KOPT-K1 (cell line): ENCODE results near the gene EYA3.

Experiments
- H3K27ac ChIP-seq: fragments of 200-600 bp; sonication (generic); 2 replicates; pipeline ENCODE4 v1.5.1; 2016; ENCODE audit warnings: antibody characterized with exemption, mild to moderate bottlenecking, low read depth, low read length; ENCODE audit not compliant: poor library complexity, severe bottlenecking
- H3K36me3 ChIP-seq: fragments of 200-600 bp; sonication (generic); 2 replicates; pipeline ENCODE4 v1.5.1; 2017; ENCODE audit warnings: antibody characterized with exemption, mild to moderate bottlenecking, low read length, moderate library complexity; ENCODE audit not compliant: insufficient read depth
- H3K9me3 ChIP-seq: fragments of 200-600 bp; sonication (generic); 2 replicates; pipeline ENCODE4 v1.5.1; 2017; ENCODE audit warnings: antibody characterized with exemption, low read length, mild to moderate bottlenecking; ENCODE audit not compliant: insufficient read depth, poor library complexity, severe bottlenecking

The EYA3 gene

GRCh38 chr1:27981145-27981544 is 107.3 kb downstream of the EYA3 start:
- H3K9me3 ChIP-seq = no peaks in the 10 kb centered on the region
- H3K27ac ChIP-seq = no peak overlapping the region
- H3K36me3 ChIP-seq = peaks cover 34% of the 10 kb centered on the region

DNA sequence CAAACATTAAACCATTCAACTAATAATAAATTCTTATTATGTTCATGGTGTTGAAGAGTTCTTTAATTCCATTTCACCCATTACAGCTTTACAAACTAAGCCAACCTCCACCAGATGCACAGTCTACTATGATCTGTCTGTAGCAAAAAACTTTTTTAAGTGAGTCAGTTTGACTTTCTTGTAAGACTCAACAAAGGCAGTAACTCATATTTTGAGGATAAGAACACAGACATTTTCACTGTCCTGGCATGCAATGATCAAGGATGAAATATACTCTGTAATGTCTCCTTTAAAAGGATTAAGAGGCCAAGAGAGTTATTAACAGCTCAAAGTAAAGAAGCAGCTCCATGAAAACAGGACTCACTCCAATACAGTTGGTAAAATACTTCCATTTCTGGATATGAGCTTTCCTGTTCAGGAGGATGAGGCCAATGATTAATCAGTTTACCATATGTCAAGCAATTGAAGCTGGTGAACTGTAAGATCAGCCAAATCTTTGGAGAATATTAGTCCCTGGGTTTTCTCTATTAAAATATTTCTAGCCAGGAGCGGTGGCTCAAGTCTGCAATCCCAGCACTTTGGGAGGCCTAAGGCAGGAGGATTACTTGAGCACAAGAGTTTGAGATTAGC is 108.1 kb downstream of the EYA3 start:
- peaks cover 34% of the 10 kb centered on the region for H3K36me3 ChIP-seq
- no peak overlapping the region for H3K27ac ChIP-seq
- no peaks in the 10 kb centered on the region for H3K9me3 ChIP-seq

DNA sequence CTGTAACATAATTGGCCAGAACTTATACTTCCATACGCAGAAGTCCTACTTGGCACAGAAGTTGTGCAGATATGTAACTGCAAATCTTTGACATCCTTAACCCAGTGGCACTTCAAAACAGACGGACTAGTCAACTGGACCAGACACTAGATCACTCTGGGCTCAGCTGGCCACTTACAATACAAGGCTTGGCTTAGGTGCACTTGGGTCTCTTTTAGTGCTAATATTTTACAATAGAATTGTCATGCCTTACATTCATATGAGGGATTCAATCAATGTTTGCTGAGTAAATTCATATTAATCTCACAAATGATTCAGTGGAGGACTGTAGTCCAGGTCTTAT is 108.6 kb downstream of the EYA3 start:
- Histone ChIP-seq H3K27ac (no peak overlapping the region), H3K36me3 (peaks cover 32% of the 10 kb centered on the region), H3K9me3 (no peaks in the 10 kb centered on the region)

GRCh38 chr1:27979151-27979858 is 109.1 kb downstream of the EYA3 start:
- Histone ChIP-seq H3K36me3 (peaks cover 37% of the 10 kb centered on the region), H3K27ac (no peak overlapping the region), H3K9me3 (no peaks in the 10 kb centered on the region)

DNA sequence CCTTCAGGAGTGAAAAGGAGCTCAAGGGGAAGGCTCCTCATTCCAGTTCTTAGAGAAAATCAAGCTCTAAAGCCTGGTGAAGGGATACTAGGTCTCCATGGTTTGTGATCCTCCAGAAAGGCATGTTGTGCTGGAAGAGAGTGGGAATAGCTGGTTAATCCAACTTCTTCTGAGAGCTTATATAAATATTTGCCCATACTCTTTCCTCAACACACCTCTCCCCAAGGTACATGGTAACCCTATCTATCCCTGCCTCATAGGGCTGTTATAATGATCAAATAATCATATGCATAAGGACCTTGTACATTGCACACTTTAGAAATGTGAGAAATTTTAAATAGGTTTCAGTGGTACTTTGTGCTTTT is 114.0 kb downstream of the EYA3 start:
- Histone ChIP-seq H3K36me3 (peaks cover 75% of the 10 kb centered on the region), H3K9me3 (no peaks in the 10 kb centered on the region)

GRCh38 chr1:27973771-27974416 is 114.5 kb downstream of the EYA3 start:
- Histone ChIP-seq H3K9me3 (no peaks in the 10 kb centered on the region), H3K36me3 (peaks cover 77% of the 10 kb centered on the region), H3K27ac (no peak overlapping the region)

More for the DNA sequence above, 114.0 kb downstream of the EYA3 start:
- H3K27ac ChIP-seq = no peak overlapping the region

DNA sequence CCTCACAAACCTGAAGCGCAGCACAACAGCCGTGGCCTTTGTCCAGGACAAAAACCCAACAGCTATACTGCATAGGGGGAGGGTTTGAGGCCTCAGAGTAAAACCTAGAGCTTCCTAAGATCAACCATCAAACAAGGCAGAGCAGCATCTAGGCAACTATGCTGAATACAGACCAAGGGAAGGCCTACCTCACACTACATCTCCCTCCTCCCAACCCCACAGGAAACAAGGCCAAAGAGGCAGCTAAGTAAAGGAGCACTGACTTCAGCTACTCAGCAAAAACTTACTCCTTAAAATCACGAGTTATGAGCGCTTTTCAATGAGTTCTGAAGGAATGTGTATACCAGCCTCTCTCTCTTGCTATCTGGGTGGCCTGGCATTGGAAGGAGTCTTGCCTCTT is 116.3 kb downstream of the EYA3 start:
- Histone ChIP-seq H3K36me3 (peaks cover 79% of the 10 kb centered on the region), H3K9me3 (no peaks in the 10 kb centered on the region), H3K27ac (no peak overlapping the region)

DNA sequence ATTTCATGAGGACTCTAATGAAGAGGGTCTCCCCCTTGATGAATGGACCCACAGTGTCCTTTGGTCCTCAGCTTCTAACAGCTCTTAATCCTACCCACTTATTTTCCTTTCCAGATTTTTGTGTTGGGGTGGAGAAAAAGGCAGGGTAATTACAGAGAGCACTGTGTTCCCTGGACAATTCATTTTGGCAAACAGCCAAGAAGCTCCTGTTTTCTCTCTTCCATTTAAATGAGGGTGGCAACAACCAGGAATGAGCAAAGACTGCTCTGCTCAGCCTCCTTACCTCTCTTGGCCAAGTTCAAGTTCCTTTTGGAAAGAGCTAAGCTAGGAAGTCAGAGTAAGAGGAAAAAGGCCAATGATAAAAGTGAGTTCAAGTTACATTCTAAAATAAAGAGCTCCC is 116.7 kb downstream of the EYA3 start:
- H3K27ac ChIP-seq = no peak overlapping the region
- H3K9me3 ChIP-seq = no peaks in the 10 kb centered on the region
- peaks cover 79% of the 10 kb centered on the region for H3K36me3 ChIP-seq

DNA sequence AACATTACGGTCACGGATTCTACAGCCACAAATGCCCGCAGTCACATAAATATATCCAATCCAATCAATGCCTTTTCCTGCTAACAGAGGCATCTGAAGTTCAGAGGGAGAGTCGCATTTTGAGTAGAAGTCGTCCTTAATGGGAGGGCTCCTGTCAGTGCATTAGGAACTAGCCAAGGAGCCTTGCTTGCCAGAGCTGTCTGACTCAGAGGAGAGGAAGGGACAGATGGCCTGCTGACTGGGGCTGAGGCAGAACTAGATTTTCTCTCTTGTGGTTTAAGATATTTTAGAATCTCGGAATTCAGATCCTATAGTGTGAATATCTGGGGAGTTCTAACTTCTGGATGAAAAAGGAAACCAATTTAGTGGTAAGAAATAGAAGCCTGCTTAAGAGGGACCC is 118.0 kb downstream of the EYA3 start:
- H3K27ac ChIP-seq = no peak overlapping the region
- no peaks in the 10 kb centered on the region for H3K9me3 ChIP-seq
- H3K36me3 ChIP-seq = peaks cover 85% of the 10 kb centered on the region

DNA sequence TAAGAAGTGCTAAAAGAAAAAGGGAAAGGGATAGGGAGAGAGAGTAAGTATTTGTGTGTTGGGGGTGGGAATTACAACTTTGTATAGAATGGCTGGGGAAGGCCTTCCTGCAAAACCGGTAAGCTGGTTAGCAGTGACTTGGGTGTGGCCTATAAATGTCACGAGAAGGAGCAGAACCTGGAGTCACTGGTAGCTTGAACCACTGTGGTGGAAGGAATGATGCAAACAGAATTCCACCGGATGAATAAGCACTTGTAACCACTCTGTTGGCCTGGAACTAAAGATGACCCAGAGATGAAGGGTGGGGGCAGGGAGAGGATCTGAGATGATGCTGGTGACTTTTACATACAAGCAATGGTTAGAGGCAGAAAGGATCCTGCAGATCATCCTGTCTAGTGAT is 119.7 kb downstream of the EYA3 start:
- Histone ChIP-seq H3K36me3 (peaks cover 83% of the 10 kb centered on the region), H3K9me3 (no peaks in the 10 kb centered on the region), H3K27ac (no peak overlapping the region)

DNA sequence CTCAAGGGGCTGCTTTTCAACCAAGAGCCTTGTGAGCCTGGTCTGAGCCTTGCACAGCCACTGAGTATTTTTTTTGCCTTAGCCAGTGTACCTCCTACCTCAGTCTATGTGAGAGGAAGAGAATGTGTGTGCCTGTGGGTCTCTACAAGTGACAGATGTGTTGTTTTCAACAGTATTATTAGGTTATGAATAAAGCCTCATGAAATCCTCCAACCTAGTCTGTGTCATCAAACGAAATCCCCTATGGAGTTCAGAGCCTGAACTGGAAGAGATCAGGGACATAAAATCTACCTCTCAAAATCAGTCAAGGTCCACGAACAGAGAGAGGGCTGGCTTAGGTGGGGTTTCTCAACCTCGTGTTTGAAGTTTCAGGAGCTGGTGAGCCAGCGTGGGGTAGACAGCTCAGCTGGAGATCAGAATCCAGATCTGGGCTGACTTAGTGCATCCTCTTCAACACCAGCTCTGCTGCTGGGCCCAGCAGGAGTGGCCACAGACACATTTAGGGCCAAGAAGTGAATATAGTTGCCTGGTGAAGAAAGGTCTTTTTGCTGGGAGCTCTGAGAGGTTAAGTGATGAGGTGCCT is 120.4 kb downstream of the EYA3 start:
- Histone ChIP-seq H3K9me3 (no peaks in the 10 kb centered on the region), H3K36me3 (peaks cover 83% of the 10 kb centered on the region), H3K27ac (no peak overlapping the region)

DNA sequence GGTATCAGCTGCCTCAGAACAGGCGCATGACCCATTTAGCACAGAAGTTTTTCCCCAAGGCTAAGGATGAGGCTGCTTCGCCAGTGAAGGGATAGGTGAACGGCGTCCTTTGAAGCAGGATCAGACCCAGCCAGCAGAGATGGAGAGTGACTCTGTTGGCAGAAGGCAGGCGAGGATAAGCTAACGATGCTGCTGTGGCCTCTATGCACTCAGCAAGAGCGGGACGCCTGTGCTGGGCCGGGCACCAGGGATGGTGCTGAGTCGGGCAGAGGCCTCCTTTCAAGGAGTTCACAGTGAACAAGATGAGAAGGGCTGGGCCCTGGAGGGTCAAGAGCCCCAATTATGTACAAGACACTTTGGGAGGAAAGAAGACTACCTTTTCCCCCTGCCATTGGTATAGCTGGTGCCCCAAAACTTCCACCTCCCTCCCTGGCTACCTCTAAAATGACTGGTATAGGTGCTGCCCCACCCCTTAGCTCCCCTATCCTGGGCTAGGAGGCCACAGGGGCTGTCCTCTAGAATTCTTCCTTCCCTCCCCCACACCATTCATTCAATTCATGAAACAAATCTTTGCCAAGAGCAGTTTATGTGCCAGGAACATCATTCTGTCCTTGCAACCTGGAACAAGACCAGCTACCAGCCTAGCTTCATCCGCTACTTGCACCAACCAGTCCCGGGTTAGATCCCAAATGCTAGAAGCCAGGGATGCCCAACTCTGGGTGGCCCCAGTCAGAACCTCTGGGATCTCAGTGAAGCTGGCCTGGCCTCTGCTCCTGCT is 121.1 kb downstream of the EYA3 start:
- H3K27ac ChIP-seq = no peak overlapping the region

GRCh38 chr1:27966402-27967105 is 121.9 kb downstream of the EYA3 start:
- Histone ChIP-seq H3K36me3 (peaks cover 68% of the 10 kb centered on the region), H3K9me3 (no peaks in the 10 kb centered on the region), H3K27ac (no peak overlapping the region)

More for the DNA sequence above, 121.1 kb downstream of the EYA3 start:
- no peaks in the 10 kb centered on the region for H3K9me3 ChIP-seq
- H3K36me3 ChIP-seq = peaks cover 76% of the 10 kb centered on the region

DNA sequence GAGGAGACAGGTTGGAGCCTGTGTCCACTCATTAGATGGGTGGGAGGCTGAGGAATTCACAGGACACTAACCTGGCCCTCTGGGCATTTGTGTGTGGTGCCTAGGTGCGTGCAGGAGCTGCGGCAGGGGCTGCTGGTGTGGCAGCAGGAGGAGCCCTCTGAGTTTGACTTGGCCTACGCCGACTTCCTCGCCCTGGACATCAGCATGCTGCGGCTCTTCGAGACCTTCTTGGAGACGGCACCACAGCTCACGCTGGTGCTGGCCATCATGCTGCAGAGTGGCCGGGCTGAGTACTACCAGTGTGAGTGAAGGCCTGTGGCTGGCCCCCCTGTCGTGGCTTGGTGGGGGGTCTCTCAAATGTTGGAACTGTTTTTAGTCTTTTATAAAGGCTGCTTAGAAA is 125.0 kb downstream of the EYA3 start:
- peaks cover 45% of the 10 kb centered on the region for H3K36me3 ChIP-seq
- H3K27ac ChIP-seq = no peak overlapping the region
- no peaks in the 10 kb centered on the region for H3K9me3 ChIP-seq
